GM21576 (cell line): Measurements from ENCODE around the gene MTA1.

ENCODE experiments used
- ATAC-seq: cut with Tn5 transposase; IDR thresholded peaks from one replicate; pipeline ENCODE4 v1.9.1; 2021; ENCODE audit warnings: mild to moderate bottlenecking, moderate library complexity; ENCODE audit not compliant: unreplicated experiment

Gene MTA1

DNA sequence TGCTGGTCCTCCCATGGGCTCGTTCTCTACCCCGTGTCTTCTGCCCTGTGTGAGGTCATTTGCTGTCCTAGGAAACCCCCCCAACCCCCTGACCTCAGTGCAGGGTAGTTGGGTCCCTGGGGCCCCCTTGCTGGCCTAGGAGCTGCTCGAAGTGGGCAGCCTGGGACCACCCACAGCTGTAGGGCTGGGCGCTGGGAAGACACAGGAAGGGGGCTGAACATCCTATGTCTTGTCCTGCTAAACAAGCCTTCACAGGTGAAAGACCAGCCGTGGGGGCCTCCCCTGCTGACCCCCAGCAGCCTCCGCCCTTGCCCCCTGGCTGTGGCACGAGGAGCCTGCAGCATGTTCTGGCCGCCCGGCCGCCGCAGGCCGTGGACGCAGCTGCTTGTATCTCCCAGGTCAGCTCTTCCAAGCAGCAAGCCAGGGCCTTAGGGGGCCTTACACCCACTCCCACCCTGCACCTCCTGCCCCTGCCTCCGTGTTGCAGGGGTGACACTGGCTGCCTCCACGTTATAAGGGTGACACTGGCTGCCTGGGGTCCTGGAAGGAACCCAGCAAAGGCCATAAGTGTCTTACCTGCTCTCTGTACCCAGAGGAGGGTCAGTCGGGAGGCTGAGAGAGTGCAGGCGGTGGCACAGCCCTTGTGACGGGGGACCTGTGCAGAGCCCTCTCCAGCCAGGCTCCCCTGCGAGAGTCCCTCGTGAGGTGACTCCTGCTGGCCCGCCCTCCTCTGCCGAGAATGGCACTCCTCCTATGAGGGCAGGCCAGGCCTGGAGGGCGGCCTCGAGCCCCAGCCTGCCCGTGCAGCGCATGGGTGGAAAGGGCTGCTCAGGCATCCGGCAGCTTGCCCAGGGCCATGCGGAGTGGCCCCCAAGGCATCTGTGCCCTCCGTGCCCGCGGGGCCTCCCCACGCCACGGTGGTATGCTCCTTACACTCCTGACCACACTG, 32.8 kb upstream of the MTA1 start:
- no peak for ATAC-seq

DNA sequence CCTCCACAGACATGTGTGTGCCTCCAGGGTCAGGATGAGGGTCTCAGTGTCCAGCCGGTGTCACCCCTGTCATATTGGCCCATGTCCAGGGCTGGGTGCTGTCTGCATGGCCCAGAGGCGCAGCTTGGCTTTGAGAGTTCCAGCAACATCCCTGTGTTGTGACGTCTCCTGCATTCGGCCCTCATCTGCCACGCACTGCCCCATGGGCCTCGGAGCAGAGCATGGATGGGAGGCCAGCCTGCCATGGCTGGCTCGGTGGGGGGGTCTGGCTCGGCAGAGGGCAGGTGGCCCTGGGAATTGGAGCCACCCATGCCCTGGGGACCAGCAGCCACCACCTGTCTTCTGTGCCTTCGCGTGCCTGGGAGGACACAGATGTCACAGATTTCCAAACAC, 32.1 kb upstream of the MTA1 start:
- ATAC-seq: no peak

DNA sequence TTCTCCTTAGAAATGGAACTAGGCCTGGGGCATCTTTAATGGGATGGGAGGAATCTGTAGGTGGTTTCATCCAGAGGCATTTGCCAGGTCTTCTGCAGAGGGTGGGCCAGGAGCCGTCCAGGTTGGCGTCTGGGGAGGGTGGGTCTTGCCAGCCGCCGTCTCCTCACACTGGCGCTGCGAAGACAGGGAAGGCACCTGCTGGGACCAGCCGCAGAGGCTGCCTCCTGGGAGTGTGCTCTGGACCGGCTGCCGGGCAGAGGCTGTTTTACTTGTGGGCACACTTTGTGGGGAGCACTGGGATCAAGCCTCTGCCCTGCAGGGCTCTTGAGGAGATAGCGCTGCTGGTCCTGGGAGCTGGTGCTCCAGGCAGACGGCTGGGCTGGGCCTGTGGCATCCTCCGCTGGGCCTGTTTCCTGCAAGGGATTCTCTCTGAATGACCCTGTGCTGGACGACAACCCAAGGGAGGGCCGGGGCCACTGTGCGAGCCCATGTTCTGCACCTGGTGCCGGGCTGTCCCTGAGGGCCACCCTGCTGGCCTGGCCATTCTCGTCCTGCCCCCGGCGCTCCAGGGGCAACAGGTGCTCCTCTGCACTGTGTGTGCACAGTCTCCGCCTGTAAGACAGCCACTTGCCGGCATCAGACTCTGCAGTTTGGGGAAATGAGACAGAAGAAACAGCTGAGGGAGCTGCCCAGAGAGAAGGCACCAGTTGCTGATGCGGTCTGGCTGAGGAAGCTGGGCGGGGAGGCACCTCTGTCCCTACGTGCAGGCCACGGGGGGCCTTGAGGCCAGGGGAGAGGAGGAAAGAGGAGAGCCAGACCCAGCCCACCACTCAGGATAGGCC, 31.3 kb upstream of the MTA1 start:
- no peak for ATAC-seq

DNA sequence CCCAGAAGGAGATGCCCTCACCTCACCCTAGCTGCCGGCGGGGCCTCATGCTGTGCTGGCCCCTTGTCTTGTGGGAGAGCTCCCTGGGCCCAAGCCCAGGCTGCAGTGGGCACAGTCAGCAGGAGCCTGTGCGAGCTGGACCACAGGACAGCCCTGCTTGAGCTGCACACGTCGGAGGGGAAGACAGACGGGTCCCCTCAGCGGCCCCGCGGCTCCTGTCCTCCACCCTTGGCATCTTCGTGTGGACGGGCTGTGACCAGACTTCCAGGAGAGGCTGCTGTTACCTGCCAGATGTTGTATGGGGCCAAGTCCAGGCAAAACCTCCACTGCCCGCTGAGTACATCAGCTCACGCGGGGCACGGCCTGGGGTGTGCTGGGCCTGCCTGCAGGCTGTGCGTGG, 30.7 kb upstream of the MTA1 start:
- no peak for ATAC-seq

DNA sequence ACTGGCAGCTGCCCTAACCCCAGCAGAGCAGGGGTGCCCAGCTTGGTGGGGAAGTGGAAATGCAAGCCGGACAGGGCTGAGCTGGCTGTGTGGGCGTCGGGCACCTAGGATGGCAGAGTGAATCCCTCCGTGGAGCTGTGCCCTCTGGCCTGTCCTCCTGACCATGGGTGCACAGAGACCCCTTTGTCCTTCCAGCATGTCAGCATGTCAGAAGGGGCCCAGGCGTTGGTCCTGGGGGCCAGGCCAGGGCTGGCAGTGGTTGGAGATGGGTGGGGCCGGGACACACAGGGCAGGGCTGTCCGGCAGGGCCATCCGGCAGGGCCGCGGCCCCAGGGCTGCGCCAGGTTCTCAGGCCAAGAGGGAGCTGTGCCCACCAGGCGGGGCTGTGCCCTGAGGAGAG, 30.1 kb upstream of the MTA1 start:
- no peak for ATAC-seq

DNA sequence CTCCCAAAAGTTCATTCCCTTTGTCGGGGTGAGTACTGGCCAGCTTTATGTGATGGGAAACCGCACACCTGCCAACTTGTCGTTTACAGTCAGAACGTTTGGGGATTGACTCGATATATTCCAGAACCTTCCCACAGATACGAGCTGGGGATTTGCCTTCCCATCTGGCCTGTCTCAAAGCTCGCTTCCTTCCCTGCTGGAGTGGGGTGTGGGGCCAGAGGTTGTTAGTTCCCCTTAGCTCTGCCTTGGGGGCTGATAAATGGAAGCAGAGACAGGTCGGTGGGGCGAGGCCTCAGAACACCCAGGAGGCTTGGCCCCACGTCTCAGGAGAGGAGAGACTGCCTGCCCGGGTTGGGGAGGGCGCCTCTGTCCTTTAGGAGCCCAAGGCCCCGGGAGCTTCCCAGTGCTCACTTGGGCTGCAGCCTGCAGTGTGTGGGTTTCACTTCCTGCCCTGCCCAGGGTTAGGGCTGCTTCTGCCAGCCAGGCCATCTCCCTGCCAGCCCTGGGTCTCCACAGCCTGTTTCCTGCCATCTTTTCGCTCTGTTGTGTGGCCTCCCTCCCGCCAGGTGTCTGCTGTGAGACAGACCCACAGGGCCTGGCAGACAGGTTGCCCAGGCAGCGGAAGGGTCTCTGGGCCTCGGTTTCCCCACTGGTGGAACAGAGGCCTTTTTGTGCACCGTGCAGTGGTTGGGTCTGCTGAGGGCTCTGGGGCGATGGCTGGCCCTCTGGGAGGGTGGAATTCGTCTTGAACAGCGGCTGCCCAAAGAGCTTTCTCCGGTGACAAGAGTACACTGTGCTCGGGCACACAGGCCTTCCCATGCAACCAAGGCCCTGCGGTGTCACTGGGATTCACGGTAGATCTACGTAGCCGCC, 29.4 kb upstream of the MTA1 start:
- no peak for ATAC-seq

DNA sequence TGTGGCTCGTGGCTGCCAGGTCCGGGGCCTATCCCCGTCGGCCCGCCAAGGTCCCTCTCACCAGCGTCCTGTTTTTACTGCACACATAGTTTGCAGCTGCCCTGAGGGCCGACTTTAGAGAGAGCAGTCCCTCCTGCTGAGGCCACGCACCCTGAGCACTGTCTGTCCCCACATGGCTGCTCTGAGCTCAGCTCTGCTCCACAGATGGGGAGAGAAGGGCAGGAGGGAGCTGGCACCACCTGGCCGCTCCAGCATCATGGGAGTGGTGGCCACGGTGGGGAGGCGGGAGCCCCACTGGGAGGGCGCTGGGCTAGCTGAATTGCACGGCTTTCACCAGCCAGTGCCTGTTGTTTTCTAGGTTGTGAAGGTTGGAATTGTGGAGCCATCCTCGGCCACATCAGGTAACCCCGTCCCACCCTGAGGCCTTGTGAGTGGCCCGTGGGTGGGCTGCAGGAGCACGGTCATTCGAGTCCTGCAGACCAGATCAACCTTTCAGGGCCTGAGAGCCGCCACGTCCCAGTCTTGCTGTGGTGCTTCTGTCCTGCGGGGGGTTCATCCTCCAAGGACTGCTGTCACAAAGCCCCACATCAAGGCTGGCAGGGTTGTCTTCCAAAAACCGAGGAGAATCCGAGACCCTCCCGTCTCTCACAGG, 28.7 kb upstream of the MTA1 start:
- ATAC-seq: no peak

DNA sequence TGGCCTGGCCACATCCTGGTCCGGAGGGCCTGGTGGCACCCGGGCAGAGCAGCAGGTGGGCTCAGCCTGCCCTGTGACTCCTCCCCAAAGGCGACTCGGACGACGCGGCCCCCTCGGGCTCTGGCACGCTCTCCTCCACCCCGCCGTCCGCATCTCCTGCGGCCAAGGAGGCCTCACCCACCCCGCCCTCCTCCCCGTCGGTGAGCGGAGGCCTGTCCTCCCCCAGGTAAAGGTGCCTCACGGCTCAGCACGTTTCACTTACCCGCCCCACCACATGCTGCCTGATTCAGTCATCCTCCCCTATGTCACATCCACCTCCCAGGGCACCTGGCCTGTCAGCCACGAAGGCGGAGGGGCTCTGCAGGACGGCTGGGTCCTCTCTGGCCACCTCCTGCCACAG, 28.1 kb upstream of the MTA1 start:
- no peak for ATAC-seq

DNA sequence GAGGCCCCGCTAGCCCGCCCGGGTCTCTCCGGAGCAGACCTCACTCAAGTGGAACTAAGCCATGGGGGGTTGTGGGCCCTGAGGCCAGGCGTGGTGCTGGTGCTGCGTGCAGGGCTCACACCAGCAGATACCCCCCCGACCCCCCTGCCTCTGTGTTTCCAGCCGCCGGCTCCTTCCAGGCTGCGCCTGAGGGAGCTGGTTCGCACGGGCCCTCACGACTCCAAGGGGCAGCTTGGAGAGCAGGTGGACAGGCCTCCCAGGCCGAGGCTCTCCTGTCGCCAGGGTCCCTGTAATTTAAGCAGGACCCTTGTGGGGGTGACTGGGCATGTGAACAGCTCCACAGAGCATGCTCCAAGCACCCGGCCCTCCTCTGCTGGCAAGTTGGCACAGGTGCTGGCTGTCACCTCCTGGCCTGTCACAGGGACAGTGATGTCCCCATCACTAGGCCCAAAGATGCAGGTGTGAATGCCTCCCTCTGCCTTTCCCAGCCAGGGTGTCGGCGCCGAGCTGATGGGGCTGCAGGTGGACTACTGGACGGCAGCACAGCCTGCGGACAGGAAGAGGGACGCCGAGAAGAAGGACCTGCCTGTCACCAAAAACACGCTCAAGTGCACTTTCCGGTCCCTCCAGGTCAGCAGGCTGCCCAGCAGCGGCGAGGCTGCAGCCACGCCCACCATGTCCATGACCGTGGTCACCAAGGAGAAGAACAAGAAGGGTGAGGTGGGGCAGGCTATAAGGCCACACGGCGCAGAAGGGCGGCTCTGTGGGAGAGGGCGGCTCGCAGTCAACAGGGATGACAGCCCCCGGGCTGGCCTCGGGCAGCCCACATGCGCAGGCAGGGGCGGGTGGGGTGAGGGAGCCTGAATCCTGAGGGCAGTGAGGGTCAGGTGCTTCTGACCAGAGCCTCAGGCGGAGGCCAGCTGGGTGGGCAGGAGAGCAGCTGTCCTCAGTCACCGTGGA, 27.2 kb upstream of the MTA1 start:
- no peak for ATAC-seq

DNA sequence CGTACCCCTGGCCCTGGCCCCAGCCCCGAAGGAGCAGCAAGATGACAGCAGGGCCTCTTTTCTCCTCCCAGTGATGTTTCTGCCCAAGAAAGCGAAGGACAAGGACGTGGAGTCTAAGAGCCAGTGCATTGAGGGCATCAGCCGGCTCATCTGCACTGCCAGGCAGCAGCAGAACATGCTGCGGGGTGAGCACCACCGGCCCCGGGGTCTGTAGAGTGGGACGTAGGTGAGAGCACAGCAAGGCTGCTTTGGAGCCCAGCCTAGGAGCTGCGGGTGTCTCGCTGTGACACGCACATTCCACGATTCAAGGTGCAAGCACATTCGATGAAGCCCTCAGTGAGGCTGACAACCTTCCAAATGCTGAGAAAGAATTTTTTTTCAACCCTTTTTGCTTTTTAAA, 26.5 kb upstream of the MTA1 start:
- no peak for ATAC-seq

DNA sequence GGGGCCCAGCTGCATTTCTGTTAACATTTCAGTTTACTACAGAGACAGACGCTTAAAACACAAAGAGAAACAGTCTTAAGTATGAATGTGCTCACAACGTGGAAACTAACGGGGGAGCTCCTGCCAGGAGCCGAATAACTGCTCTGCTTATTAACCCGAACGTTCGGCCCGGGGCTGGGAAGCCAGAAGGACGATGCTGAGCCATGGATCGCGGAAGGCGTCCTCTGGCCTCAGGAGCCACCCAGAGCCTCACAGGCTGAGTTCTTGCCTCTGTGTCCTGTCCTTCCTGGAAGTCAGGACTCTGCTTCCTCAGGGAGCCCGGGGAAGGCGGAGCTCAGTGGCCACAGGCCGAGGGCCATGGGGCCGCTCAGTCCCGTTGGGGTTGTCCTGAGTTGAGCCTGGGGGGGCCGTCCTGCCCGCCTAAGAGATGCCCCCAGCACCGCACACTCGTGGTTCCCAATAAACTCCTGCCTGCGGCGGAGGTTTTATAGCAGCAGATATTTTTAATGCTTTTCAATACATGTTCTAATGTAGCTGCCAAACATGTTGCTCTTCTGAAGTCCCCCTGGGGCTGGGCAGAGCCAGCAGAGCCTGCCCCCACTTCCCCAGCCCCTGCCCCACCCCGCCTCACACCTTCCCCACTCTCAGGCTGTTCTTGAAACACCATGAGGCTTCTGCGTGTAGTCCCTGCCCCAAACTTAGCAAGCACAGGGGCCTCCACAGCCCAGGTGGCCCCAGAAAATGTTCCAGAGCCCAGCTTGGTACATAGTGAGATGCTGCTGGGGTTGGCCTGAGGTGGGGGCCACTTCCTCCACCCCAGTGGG, 24.7 kb upstream of the MTA1 start:
- ATAC-seq: no peak

DNA sequence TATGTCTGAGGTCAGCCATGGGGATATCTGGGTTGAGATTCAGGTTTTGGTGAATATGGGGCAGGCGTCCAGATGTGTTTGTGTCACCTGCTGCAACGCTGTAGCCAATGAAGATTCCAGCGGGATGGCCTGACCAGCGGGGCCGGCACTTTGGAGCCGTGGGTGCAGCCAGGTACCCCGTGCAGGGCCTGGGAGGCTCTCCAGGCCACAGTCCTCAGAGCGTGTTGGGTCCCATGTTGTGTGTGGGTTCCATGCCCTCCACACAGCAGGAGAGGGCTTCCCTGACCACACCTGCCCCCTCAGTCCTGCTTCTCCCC, 24.1 kb upstream of the MTA1 start:
- no peak for ATAC-seq

DNA sequence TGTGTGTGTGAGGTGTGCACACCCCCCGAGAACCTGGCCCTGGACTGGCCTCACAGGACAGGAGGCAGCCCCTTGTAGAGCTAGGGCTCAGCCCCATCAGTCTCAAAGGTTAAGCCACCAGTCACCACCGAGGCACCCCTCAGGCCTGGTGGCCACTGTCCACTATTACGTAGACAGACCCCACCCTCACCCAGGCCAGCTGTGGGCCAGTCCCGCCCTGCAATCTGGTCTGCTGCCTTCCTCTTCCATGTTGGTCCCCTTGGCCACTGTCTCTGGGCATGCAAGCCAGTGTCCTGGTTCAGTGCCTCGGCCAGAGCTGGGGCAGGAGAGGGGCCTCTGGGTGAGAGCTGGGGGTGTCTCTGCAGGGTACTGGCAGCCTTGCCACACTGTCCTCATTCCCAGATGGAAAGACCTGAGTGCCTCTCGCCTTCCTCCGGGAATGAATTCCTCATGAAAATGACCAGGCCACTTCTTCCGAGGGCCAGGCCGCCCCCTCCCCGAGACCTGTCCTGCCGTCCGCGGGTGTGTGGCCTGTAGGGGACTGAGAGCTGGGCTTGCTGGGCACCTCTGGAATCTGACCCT, 22.2 kb upstream of the MTA1 start:
- ATAC-seq: no peak

DNA sequence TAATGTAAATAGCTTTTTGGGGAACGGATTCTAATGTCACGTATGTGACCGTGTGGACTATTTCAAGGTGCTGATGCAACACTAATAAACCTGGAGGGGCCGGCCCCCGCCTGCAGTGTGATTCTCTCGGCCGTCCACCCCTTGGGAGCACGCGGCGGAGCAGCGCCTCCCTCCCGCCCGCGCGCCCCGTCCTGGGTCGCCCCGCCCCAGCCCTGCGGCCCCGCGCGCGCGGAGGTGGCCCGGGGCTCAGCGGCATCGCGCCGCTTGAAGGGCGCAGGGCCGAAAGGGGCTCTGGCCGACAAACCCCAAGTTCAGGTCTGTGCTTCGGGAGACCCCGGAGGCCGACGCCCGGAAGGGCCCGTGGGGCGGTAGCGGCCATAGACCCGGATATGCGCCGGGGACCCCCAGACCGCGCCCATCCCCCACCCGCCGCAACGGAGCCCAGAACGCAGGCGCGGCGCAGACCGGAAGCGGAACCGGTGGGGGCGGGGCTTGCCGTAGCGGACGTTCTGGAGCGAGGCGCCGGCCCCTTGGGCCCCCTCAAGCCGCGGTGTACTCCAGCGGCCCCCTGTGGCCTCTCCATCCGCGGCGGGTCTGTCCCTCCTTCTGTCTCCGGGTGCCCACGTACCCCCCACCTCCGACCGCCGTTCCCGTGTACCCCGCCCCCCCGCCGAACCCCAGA, 21.4 kb upstream of the MTA1 start, which contains the start of gene TEX22:
TSS of gene TEX22 (plus strand) at position 495 of the 682 bp plus-strand sequence. CDS start 803 bp downstream, outside the sequence.
- peak; percentile 68 for ATAC-seq

DNA sequence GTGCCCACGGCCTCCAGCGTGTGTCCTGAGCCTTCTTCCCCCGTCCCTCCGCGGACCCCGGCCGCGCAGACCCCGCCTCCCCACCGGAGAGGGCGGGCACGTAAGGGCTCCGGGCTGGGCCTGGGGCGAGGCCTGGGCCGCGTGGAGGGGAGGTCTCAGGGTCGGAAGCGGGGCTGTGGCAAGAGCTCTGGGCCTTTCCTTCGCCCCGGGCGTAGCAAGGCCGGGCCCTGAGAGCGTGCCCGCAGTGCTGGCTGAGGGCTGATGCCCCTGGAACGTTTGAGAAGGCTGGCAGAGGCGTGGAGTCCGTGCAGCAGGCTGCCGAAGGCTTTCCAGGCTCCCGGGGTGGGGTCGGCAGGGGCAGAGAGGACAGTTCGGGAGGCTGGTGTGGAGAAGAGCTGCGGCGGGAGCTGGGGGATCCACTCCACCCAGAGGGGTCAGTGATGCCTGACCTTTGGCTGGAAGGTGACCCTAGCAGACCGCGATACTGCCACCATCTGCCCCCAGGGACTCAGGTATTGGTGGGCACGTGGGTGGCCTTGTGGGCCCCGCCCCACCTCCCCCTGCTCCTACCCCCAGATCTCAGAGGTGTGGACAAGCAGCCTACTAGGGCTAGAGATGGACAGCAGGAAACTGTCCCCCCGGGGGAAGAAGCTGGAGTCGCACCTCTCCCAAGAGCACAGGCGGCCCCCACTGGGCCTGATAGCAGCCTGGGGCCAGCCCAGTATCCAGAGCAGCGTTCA, 20.7 kb upstream of the MTA1 start:
- peak; percentile 33 for ATAC-seq

DNA sequence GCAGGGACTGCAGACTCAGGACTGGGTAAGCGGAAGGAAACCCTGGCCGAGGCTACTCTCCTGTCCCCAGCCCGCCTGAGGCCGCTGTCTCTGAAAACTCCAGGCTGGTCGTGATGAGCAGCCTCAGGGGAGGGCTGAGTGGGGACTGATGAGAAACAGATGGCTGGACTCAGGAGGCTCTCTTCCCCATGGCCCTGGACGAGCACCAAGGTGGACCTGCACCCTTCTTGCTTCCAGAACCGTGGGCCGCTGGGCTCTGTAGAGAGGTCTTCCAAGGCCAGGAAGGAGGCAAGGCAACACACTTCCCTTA, 20.2 kb upstream of the MTA1 start:
- no peak for ATAC-seq

DNA sequence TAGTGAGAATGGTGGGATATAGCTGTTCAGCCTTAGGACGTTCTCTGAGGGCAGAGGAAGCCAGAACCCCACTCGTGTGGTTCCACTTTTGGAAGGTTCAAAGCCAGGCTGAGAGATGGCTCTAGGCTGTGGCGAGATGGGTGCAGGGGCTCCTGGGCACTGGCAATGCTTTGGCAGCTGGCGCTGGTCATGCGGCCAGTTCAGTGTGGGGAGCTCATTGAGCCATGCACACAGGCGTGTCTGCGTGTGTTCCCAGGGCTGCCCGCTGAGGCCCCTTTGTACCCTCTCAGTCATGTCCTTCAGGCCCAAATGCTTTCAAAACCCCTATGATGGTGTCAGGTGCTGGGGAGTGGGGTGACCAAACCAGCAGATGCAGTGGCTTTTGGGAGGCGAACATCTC, 19.6 kb upstream of the MTA1 start:
- no peak for ATAC-seq
